Measurements from ENCODE around the gene S100A2.

S100A2 gene

GRCh38 chr1:153565529-153566374, at the start of gene S100A2:
S100A2 (minus strand) TSS chr1:153565844; CDS start chr1:153563877, 1,967 bp downstream.
- DNase-seq: peak in 1 of 14 donors; percentile 30

GRCh38 chr1:153615406-153615805, 49.8 kb upstream of the S100A2 start:
- no peak for DNase-seq

GRCh38 chr1:153614906-153615305, 49.3 kb upstream of the S100A2 start:
- DNase-seq: no peak

- DNase-seq: no peak
These were observed 48.7 kb upstream of the S100A2 start for GRCh38 chr1:153614189-153614900.

GRCh38 chr1:153613406-153613805, 47.8 kb upstream of the S100A2 start:
- DNase-seq: no peak

- DNase-seq: peak in 7 of 14 donors; percentile 17 to 70 (median 32)
These were observed 47.2 kb upstream of the S100A2 start, which contains the start of gene S100A16 for GRCh38 chr1:153612755-153613331. S100A16 (minus strand) TSS chr1:153613137; CDS start chr1:153608151, 4,986 bp downstream.

GRCh38 chr1:153612111-153612754, 46.6 kb upstream of the S100A2 start:
- peak in 3 of 14 donors; percentile 13 to 25 (median 23) for DNase-seq

- no peak for DNase-seq
These were observed 45.7 kb upstream of the S100A2 start for GRCh38 chr1:153611356-153611755.

- peak in 1 of 14 donors; percentile 57 for DNase-seq
These were observed 45.2 kb upstream of the S100A2 start for GRCh38 chr1:153610811-153611301.

GRCh38 chr1:153610334-153610733, 44.7 kb upstream of the S100A2 start:
- DNase-seq: peak in 1 of 14 donors; percentile 39

GRCh38 chr1:153609585-153609907, 43.9 kb upstream of the S100A2 start:
- DNase-seq: no peak

- peak in 10 of 14 donors; percentile 28 to 94 (median 56) for DNase-seq
These were observed 43.3 kb upstream of the S100A2 start for GRCh38 chr1:153608742-153609584.

- DNase-seq: no peak
These were observed 42.5 kb upstream of the S100A2 start for GRCh38 chr1:153608089-153608682.

- no peak for DNase-seq
These were observed 41.7 kb upstream of the S100A2 start for GRCh38 chr1:153607381-153607780.

GRCh38 chr1:153606194-153606593, 40.5 kb upstream of the S100A2 start:
- no peak for DNase-seq

- DNase-seq: no peak
These were observed 37.1 kb upstream of the S100A2 start for GRCh38 chr1:153602749-153603148.

- no peak for DNase-seq
These were observed 34.2 kb upstream of the S100A2 start for GRCh38 chr1:153599847-153600246.

GRCh38 chr1:153598309-153599172, 32.9 kb upstream of the S100A2 start:
- DNase-seq: no peak

- DNase-seq: no peak
These were observed 31.6 kb upstream of the S100A2 start for GRCh38 chr1:153597206-153597605.

GRCh38 chr1:153592748-153593147, 27.1 kb upstream of the S100A2 start:
- no peak for DNase-seq

Data from C1 segment of cervical spinal cord (tissue), 14 donors.